Measurements from ENCODE around the gene NAIF1.
"Not testable (repeated sequence)": the region's sequence is repeated elsewhere in the genome, so short reads cannot be mapped to it uniquely, and the experiment has no call there.

DNA sequence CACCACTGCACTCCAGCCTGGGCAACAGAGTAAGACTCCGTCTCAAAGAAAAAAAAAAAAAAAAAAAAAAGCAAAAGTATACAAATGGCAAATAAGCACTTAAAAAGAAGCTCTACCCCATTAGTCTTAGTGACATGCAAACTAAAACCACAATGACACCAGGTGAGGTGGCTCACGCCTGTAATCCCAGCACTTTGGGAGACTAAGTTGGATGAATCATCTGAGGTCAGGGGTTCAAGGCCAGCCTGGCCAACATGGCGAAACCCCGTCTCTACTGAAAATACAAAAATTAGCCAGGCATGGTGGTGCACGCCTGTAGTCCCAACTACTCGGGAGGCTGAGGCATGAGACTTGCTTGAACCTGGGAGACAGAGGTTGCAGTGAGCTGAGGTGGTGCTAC is 21.7 kb downstream of the NAIF1 start:
- TF ChIP-seq CEBPB (IDR thresholded peaks at IDR 0.05; ENCODE audit: borderline replicate concordance in 1 of 2, low read depth in 2 of 2, low read length in 2 of 2); CHD2 (IDR thresholded peaks at IDR 0.05; ENCODE audit: borderline replicate concordance, low read depth, low read length); EZH2 (IDR thresholded peaks at IDR 0.05; ENCODE audit: borderline replicate concordance, control insufficient read depth, low read depth, low read length); POLR2AphosphoS5 (IDR thresholded peaks at IDR 0.05; ENCODE audit: low read length); DPF2 (IDR thresholded peaks at IDR 0.05); TCF3 (IDR thresholded peaks at IDR 0.05; ENCODE audit: borderline replicate concordance, insufficient read depth, low read depth, low read length); POLR2AphosphoS2 (IDR thresholded peaks at IDR 0.05; ENCODE audit: low read depth, low read length); NR2C1 (IDR thresholded peaks at IDR 0.05); POLR2A (IDR thresholded peaks at IDR 0.05; ENCODE audit: low read depth, low read length); CHD4 (IDR thresholded peaks at IDR 0.05); SUZ12 (IDR thresholded peaks at IDR 0.05; ENCODE audit: unreplicated experiment): not testable (repeated sequence)
- TF ChIP-seq, protein P1, sequence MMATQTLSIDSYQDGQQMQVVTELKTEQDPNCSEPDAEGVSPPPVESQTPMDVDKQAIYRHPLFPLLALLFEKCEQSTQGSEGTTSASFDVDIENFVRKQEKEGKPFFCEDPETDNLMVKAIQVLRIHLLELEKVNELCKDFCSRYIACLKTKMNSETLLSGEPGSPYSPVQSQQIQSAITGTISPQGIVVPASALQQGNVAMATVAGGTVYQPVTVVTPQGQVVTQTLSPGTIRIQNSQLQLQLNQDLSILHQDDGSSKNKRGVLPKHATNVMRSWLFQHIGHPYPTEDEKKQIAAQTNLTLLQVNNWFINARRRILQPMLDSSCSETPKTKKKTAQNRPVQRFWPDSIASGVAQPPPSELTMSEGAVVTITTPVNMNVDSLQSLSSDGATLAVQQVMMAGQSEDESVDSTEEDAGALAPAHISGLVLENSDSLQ (IDR thresholded peaks at IDR 0.05) = not testable (repeated sequence)
